Cerebellar cortex (tissue), 1 donor: Measurements from ENCODE around the gene NOL3.

Source experiments
- DNase-seq: peaks from one replicate; pipeline ENCODE4 v3.0.0-alpha.2; 2015; ENCODE audit warnings: low spot score

Gene NOL3

DNA sequence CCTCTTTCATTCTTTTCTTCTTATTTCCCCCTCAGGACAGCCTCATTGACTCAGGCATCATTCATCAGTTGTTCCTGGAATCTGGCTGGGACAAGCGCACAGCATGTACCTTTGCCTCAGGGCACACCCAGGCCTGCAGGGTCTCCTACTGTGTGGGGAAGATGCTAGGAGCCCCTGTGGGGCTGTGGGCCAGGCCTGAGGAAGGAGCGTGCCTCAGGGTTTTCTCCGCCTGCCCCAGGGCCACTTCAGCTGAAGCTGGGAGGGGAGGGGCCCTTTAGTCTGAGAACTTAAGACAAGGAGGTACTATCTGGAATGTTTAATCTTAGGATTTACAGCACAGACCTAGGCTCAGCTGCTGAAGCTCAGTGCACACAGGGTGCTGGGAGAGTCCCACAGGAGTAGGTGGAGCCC is 36.5 kb downstream of the NOL3 start:
- DNase-seq, result no peak

DNA sequence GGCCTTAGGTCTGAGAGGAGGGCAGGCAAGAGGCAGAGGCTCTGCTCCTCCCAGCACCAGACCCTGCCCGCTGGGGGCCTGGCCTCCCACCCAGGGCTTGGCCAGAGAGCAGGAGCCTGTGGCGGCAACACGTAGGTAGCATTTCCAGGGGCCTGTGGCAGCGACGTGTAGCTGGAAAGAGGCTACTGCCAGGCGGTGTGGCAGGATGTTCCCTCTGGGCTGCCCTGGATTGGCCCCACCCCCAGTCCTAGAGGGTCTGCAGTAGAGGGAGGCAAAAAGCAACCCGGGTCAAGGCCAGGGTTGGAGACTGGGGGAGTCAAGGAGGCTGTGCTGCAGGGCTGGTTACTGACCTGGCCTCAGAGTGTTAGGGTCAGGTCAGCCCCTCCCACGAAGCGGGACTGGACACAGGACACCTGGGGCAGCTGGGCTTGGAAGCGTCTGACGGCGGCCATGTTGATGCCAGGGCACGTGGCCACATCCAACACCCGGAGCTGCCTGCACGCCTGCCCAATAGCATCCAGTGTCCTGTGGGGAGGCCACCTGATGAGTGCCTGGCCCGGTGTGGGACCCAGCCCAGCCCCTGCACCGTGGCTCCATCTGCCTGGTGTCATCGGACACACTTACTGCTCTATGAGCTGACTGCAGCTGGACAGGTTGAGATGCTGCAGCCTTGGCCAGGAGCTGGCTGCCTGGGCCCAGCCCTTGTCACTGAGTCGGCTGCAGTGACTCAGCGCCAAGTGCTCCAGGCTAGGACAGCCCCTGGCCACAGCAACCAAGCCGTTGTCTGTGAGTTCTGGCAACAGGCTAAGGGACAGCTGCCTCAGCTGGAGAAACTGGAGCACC is 37.1 kb downstream of the NOL3 start:
- DNase-seq, result no peak

DNA sequence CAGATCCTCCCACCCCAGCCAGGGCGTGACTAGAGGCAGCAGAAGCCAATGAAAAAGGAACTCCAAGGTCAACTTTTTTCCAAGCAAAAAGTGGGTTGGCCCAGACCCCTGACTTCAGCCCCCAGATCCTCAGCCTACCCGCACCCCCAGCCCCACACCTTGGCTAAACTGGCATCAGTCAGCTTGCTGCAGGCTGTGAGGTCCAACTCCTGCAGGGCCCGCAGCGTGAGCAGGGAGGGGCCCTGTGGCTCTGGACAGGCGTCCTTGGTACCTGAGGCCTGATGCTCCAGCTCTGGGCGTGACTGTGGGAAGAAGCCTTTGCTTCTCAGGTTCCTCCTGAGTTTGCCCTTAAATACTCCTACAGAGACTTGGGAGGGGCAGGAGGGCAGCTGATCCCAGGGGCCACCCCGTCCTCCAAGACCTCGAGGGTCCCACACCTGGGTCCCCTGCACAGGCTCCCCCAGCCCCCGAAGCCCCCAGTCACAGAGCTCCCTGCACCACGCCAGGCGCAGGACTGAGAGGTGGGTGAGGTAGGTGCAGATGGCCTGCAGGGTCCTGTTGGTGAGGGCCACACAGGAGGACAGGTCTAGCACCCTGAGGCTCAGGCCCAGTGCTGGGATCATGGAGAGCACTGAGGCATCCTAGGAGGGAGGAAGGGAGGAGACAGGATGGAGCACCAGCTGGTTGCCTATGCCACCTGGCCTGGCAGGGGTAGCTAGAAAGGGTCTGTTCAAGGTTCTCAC is 38.0 kb downstream of the NOL3 start:
- DNase-seq, result no peak

DNA sequence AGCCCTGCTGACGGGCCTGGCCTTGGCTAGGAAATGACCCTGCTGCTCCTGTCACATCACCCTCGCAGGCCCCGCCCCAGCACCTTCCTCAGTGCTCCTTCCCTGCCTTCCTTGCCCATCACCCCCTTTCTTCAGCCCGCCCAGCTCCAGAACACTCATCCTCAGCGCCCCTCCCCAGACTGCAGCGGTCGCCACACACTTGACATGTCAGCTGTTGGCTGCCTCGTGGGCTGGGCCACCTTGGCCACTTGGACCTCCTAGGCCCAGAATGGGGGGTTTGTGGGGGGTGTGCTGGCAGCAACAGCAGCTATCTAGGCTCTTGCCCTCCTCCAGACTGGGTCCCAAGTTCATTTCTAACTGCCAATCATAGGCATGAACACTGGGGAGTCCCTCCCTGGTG is 39.2 kb downstream of the NOL3 start:
- DNase-seq, result no peak

DNA sequence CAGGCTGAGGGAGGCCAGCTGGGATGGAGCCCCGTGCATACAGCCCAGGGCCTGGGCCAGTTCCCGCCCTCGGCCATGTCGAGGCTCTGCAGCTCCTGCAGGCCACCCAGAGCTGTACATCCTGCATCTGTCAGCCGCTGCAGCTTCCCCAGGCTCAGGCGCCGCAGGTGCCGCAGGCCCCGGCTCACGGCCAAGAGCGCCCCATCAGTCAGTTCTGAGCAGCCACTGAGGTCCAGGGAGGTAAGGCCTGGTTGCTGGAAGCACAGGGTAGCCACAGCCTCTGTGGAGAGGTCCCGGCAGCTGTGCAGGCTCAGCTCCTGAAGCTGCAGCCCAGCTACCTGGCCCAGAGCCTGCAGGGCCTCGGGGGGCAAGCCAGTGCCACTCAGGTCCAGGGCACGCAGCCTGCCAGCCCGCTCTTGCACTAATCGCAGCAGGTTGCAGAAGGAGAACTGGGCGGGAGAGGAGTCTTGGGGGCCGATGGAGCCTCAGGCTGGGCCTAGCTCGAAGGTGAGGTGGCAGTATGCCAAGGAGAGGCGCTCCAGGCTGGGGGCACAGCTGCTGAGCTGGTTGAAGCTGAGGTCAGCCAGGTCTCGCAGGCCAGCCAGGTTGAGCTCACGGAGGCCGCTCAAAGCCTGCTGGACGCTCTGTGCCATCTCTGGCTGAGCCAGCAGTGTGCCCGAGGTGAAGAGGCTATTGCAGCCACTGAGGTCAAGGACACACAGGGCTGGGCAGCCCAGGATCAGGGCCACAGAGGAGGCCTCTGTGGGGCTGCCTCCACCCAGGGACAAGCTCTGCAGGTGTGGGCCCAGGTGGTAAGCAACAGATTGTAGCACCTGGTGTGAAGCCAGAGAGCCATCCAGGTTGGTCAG is 40.0 kb downstream of the NOL3 start:
- DNase-seq, result no peak

DNA sequence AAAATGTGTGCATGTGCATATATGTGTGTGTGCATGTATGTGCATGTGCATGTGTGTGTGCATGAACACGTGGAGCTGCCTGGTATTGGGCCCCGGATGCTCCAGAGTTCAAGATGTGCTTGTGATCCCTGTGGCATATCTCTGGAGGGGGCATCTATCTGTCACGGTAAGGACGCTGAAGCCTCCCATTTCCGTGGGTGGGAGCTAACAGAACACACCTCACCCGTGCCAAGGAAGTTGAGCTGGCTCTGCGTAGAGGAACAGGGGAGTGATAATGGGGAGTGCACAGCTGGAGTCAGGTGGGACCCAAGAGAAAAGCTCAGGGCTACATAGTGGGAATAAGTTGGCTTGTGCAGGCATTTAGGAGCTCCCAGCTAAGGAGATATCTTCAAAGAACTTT is 41.3 kb downstream of the NOL3 start:
- no peak for DNase-seq

DNA sequence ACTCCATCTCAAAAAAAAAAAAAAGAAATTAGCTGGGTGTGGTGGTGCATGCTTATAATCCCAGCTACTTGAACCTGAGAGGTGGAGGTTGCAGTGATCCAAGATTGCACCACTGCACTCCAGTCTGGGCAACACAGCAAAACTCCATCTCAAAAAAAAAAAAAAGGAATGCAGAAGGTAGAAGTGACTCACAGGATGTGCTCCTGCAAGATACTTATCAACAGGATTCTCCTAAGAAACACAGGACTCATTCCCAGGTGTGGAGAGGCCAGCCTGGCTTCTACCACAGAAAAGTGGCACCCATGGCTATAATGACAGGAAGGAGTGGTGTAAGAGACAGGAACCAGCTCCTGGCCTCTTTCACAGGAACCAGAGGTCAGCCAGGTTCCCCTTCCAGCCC is 42.4 kb downstream of the NOL3 start:
- no peak for DNase-seq

DNA sequence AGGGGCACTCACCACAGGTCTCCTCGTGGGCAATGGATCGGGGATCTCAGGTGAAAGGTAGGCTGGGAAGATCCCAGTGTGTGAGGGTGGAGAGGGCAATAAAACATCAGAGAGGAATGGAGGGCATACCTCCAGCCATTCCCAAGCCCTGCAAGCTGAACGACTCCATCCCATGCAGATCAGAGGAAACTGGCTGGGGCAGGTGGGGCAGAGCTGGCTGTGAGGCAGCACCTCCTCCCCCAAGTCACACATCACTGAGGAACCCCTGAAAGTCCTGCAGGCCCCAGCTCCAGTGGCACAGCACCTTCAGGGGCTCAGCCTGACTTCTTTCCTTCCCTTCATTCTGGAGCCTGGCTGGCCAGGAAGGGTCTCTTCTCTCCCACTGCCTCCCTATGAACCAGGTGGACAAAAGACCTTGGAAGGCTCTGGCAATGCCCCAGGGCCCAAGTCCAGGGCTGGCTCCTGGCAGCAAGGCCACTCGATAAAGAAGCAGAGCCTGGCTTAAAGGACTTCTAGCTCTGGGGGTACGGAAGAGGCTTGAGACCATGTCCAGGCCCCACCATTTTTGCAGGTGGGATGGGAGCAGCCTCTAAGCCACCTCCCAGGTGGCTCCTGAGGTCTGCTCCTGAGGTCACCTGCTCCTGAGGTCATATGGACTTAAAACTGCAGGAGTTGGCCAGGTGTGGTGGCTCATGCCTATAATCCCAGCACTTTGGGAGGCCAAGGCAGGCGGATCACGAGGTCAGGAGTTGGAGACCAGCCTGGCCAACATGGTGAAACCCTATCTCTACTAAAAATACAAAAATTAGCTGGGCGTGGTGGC is 43.1 kb downstream of the NOL3 start:
- DNase-seq, result no peak

DNA sequence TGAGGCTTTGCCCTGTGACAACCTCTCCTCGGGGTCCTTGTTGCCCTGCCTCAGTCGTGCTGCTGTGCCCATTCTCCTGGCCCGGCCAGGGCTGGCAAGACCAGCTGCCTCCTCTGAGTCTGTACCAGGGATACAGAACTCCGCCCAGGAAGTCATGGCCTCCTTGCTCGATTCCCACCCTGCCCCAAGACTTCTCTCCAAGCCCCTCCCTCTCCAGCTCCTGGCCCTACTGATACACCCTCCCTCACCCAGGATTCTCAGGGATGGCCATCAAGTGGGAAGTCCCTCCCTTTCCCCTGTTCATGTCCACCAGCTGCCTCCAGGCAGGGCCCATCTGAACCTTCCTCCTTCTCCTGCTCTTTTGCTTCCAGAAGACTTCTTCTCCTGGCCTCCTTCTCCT is 45.4 kb downstream of the NOL3 start:
- no peak for DNase-seq

DNA sequence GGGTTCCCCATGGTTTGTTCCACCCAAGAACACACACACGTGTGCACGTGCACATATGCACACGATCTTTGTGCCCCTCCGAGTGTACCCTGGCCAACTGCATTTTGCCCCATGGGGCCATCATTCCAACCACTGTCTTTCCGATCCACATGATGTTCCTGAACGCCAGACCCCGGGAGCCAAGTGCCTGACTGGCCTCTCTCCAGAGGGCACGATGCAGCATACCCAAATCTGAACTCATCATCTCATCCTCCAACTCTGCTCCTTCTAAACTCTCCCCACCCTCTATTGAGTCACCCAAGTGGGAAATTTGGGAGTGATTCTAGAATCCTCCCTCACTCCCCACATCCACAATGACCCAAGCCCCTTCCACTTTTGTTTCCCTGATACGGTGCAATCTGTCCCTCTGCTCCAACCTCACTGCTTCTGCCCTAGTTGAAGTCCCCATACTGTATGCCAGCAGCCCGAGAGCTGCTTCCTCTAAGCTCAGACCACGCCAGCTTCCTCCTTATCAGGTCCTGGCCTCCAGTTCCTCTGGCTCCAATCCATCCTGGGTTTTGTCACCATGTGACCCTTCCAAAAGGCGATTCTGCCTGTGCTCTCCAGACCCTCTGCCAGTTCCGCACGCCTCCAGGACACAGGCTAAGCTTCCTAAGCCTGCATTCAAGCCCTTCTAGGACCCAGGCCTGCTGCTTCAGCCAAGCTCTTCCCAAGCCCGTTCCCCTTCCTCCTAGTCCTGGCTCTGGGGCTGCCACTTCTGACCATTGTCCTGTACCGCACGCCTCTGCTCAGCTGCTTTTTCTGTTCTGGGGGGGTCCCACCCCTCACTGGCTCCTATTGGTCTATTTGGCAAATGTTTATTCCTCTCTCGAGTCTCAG is 46.5 kb downstream of the NOL3 start:
- DNase-seq, result no peak

DNA sequence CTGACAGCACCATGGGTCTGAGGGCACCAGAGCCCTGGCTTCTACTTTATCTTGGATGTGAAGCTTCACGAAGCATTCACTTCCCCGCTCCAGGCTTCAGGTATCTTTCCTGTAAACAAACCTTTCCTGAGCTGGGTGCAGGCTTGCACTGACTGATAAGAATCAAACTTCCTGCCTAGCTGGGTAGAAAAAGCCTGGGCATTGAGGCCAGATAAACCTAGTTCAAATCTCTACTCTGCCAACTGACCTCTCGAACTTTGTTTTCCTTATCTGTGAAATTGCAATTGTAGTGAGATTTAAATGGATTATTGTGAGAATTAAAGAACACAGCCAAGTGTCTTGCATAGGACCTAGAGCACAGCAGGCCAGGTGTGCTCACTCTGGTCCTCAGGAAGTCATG is 53.7 kb downstream of the NOL3 start:
- DNase-seq, result no peak
